Measurements from ENCODE around the gene ACVR2B.

ACVR2B gene

GRCh38 chr3:38480093-38480445, 26.4 kb downstream of the ACVR2B start:
- DNase-seq (ENCODE audit: insufficient read length, low spot score): no peak
- no peak for FAIRE-seq

GRCh38 chr3:38480930-38481329, 27.2 kb downstream of the ACVR2B start:
- FAIRE-seq: no peak

GRCh38 chr3:38482951-38483350, 29.3 kb downstream of the ACVR2B start:
- DNase-seq (ENCODE audit: insufficient read length, low spot score): no peak
- no peak for FAIRE-seq

More at GRCh38 chr3:38480930-38481329, 27.2 kb downstream of the ACVR2B start:
- DNase-seq (ENCODE audit: insufficient read length, low spot score): no peak

- DNase-seq (ENCODE audit: insufficient read length, low spot score): no peak
- FAIRE-seq: peak; percentile 87
Observed at GRCh38 chr3:38487323-38487722, 33.6 kb downstream of the ACVR2B start.

- no peak for FAIRE-seq
- DNase-seq (ENCODE audit: insufficient read length, low spot score): no peak
Observed at GRCh38 chr3:38488949-38489348, 35.3 kb downstream of the ACVR2B start.

- DNase-seq (ENCODE audit: insufficient read length, low spot score) (no peak), FAIRE-seq (no peak)
Observed at GRCh38 chr3:38489766-38490165, 36.1 kb downstream of the ACVR2B start.

- DNase-seq (ENCODE audit: insufficient read length, low spot score): no peak
- FAIRE-seq: no peak
Observed at GRCh38 chr3:38490281-38491030, 36.8 kb downstream of the ACVR2B start.

GRCh38 chr3:38491215-38491614, 37.5 kb downstream of the ACVR2B start:
- DNase-seq (ENCODE audit: insufficient read length, low spot score) (no peak), FAIRE-seq (no peak)

GRCh38 chr3:38493031-38493430, 39.3 kb downstream of the ACVR2B start:
- DNase-seq (ENCODE audit: insufficient read length, low spot score): no peak
- FAIRE-seq: no peak

GRCh38 chr3:38496131-38496910, 42.6 kb downstream of the ACVR2B start, which contains the start of gene EXOG:
Gene EXOG (plus strand): TSS chr3:38496340. CDS start chr3:38496368, 28 bp downstream.
- FAIRE-seq (peak; percentile 91), DNase-seq (ENCODE audit: insufficient read length, low spot score) (peak; percentile 90)

- FAIRE-seq (peak; percentile 23), DNase-seq (ENCODE audit: insufficient read length, low spot score) (no peak)
Observed at GRCh38 chr3:38497031-38497430, 43.3 kb downstream of the ACVR2B start.

- DNase-seq (ENCODE audit: insufficient read length, low spot score) (no peak), FAIRE-seq (no peak)
Observed at GRCh38 chr3:38500688-38501417, 47.2 kb downstream of the ACVR2B start.

- no peak for FAIRE-seq
Observed at GRCh38 chr3:38507120-38507519, 53.4 kb downstream of the ACVR2B start.

GRCh38 chr3:38509732-38510131, 56.0 kb downstream of the ACVR2B start:
- DNase-seq (ENCODE audit: insufficient read length, low spot score) (no peak), FAIRE-seq (no peak)

More at GRCh38 chr3:38507120-38507519, 53.4 kb downstream of the ACVR2B start:
- peak; percentile 24 for DNase-seq (ENCODE audit: insufficient read length, low spot score)

GRCh38 chr3:38510631-38511030, 56.9 kb downstream of the ACVR2B start:
- no peak for DNase-seq (ENCODE audit: insufficient read length, low spot score)
- no peak for FAIRE-seq

- no peak for DNase-seq (ENCODE audit: insufficient read length, low spot score)
- FAIRE-seq: no peak
Observed at GRCh38 chr3:38511546-38511945, 57.9 kb downstream of the ACVR2B start.

- DNase-seq (ENCODE audit: insufficient read length, low spot score): no peak
- no peak for FAIRE-seq
Observed at GRCh38 chr3:38515367-38515766, 61.7 kb downstream of the ACVR2B start.

GRCh38 chr3:38516669-38517068, 63.0 kb downstream of the ACVR2B start:
- no peak for FAIRE-seq
- DNase-seq (ENCODE audit: insufficient read length, low spot score): no peak

- FAIRE-seq (no peak), DNase-seq (ENCODE audit: insufficient read length, low spot score) (no peak)
Observed at GRCh38 chr3:38519000-38519399, 65.3 kb downstream of the ACVR2B start.

- DNase-seq (ENCODE audit: insufficient read length, low spot score) (no peak), FAIRE-seq (no peak)
Observed at GRCh38 chr3:38519651-38520050, 66.0 kb downstream of the ACVR2B start.

- FAIRE-seq (peak; percentile 99), DNase-seq (ENCODE audit: insufficient read length, low spot score) (peak; percentile 48)
Observed at GRCh38 chr3:38521391-38521987, 67.8 kb downstream of the ACVR2B start.

Data from GM19239 (cell line).